A549 (cell line): ENCODE data around the gene CCDC85C.

Experiments used
- BHLHE40 ChIP-seq: IDR thresholded peaks from 2 replicates; pipeline ENCODE4 v1.6.1; 2012; ENCODE audit warnings: low read depth, low read length, inconsistent platforms
- POLR2A ChIP-seq: IDR thresholded peaks from 2 replicates; pipeline ENCODE4 v1.6.1; 2012; ENCODE audit warnings: mild to moderate bottlenecking, low read length
- TF ChIP-seq, protein P1 (sequence below): fragments of >200 bp; sonication (Bioruptor Twin); formaldehyde crosslinking; IDR thresholded peaks from 3 replicates; pipeline ENCODE4 v1.5.1; 2016

DNA sequence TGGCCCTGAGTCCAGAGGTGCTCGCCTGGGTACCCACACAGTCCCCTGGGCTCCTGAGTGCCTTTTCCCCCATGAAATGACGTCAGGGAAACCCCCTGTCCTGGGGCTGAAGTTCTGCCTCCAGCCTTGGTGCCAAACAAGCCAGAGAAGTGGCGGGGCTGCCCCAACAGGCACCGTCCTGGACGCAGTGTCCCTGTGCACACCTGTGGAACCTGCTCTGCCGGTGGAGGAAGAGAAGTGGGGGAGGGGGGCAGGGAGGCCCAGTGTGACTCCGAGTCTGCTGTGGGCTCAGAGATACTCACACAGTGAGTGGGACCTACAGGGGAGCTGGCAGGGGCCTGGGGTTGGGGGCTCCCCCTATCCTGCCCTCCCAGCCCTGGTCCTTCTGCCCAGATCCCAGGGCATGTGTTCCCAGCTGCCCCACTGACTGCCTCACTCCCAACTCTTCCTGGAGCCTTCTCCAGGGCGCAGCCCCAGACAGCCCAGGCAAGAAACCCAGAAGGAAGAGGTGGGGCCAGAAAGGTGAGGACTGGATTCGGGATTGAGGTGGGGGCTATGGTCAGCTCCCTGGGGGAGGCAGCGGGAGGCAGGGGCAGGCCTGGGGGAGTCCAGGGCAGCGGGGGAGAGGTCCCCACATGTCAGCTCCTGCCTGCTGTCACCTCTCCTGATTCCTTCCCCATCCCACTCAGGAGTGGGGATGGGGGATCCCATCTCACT lies 24.7 kb downstream of the CCDC85C start:
- TF ChIP-seq, protein P1, sequence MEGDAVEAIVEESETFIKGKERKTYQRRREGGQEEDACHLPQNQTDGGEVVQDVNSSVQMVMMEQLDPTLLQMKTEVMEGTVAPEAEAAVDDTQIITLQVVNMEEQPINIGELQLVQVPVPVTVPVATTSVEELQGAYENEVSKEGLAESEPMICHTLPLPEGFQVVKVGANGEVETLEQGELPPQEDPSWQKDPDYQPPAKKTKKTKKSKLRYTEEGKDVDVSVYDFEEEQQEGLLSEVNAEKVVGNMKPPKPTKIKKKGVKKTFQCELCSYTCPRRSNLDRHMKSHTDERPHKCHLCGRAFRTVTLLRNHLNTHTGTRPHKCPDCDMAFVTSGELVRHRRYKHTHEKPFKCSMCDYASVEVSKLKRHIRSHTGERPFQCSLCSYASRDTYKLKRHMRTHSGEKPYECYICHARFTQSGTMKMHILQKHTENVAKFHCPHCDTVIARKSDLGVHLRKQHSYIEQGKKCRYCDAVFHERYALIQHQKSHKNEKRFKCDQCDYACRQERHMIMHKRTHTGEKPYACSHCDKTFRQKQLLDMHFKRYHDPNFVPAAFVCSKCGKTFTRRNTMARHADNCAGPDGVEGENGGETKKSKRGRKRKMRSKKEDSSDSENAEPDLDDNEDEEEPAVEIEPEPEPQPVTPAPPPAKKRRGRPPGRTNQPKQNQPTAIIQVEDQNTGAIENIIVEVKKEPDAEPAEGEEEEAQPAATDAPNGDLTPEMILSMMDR, result no peak
- no peak for TF ChIP-seq BHLHE40
- no peak for TF ChIP-seq POLR2A
